ENCODE data around the gene KYAT1. TPM values are rescaled to one million over a fixed set of nuclear protein-coding genes. Genes with fewer than 3 reads are reported as not detected.

Gene KYAT1
- polyA plus RNA-seq, 10 donors, result 4.1 to 7.6 (median 4.7) TPM

- DNase-seq, result no peak
Measured at GRCh38 chr9:128841694-128842492, 39.9 kb downstream of the KYAT1 start.

GRCh38 chr9:128840524-128840923, 41.2 kb downstream of the KYAT1 start:
- no peak for DNase-seq

GRCh38 chr9:128838338-128838737, 43.4 kb downstream of the KYAT1 start:
- no peak for DNase-seq

- DNase-seq, result no peak
Measured at GRCh38 chr9:128836509-128837145, 45.1 kb downstream of the KYAT1 start.

- DNase-seq, result no peak
Measured at GRCh38 chr9:128835246-128836210, 46.2 kb downstream of the KYAT1 start.

GRCh38 chr9:128833696-128834095, 48.1 kb downstream of the KYAT1 start:
- no peak for DNase-seq

GRCh38 chr9:128829477-128830251, 52.1 kb downstream of the KYAT1 start, which contains the start of gene SPOUT1:
SPOUT1 (minus strand) TSS chr9:128829794; CDS start chr9:128829780, 14 bp downstream.
- peak; percentile 92 to 98 (median 94) for DNase-seq

GRCh38 chr9:128828719-128829452, 52.9 kb downstream of the KYAT1 start:
- no peak for DNase-seq

- no peak for DNase-seq
Measured at GRCh38 chr9:128828267-128828666, 53.5 kb downstream of the KYAT1 start.

GRCh38 chr9:128825923-128826700, 55.6 kb downstream of the KYAT1 start:
- DNase-seq, result no peak

GRCh38 chr9:128824911-128825310, 56.8 kb downstream of the KYAT1 start:
- DNase-seq, result no peak

- DNase-seq, result no peak
Measured at GRCh38 chr9:128823903-128824406, 57.8 kb downstream of the KYAT1 start.

GRCh38 chr9:128823362-128823902, 58.3 kb downstream of the KYAT1 start:
- DNase-seq, result no peak

GRCh38 chr9:128822407-128823042, 59.2 kb downstream of the KYAT1 start:
- DNase-seq, result no peak

GRCh38 chr9:128821584-128822406, 60.0 kb downstream of the KYAT1 start:
- no peak for DNase-seq

- DNase-seq, result no peak
Measured at GRCh38 chr9:128820665-128821583, 60.8 kb downstream of the KYAT1 start.
